Panc1 (cell line): ENCODE results near the gene ACCS. TPM values are rescaled to one million over a fixed set of nuclear protein-coding genes. Genes with fewer than 3 reads are reported as not detected.

ENCODE experiments used
- ATAC-seq: fragments of 200-7000 bp; cut with Tn5 transposase; 2 replicates; pipeline ENCODE4 v1.9.1; 2020; ENCODE audit warnings: mild to moderate bottlenecking, moderate library complexity
- BruUV-seq: library from RNA; stranded (reverse); fragments of 400-500 nt; replicated peaks from 2 replicates; lab custom pipeline; 2021; lab: Mats Ljungman, UMichigan
- CTCF ChIA-PET: fragments of 300-600 bp; sonication (Branson Sonifier 250); formaldehyde crosslinking; loops from one replicate; lab custom pipeline; 2022; ENCODE audit warnings: antibody characterized with exemption; lab: Charles Lee
- POLR2A ChIA-PET: fragments of 300-600 bp; sonication (Branson Sonifier 250); formaldehyde crosslinking; loops from one replicate; lab custom pipeline; 2022; ENCODE audit warnings: antibody characterized with exemption; lab: Charles Lee
- DNase-seq: peaks from one replicate; pipeline ENCODE4 v3.0.0-alpha.2; 2010; ENCODE audit warnings: low read depth, low spot score
- H3K27ac ChIP-seq: 2 replicates; pipeline ENCODE4 v1.5.1; 2011; ENCODE audit warnings: mild to moderate bottlenecking, low read length, inconsistent platforms
- H3K27me3 ChIP-seq: fragments of 200-500 bp; sonication (Bioruptor generic); 2 replicates; pipeline ENCODE4 v1.6.0; 2014; ENCODE audit warnings: low read length, inconsistent platforms; ENCODE audit not compliant: control insufficient read depth, insufficient read depth
- H3K36me3 ChIP-seq: fragments of 200-500 bp; sonication (Bioruptor generic); 2 replicates; pipeline ENCODE4 v1.5.1; 2014; ENCODE audit warnings: inconsistent platforms, mild to moderate bottlenecking, low read length, moderate library complexity; ENCODE audit not compliant: control insufficient read depth, insufficient read depth
- H3K4me1 ChIP-seq: 2 replicates; pipeline ENCODE4 v1.5.1; 2011; ENCODE audit warnings: inconsistent platforms, mild to moderate bottlenecking, low read length, moderate library complexity; ENCODE audit not compliant: control insufficient read depth, insufficient read depth
- H3K4me3 ChIP-seq, 2 experiments: 2 replicates each; pipeline ENCODE4 v1.5.1; 2011 to 2012; ENCODE audit warnings: low read depth in 2 of 2, low read length in 2 of 2, mild to moderate bottlenecking in 2 of 2, inconsistent platforms in 1 of 2, moderate library complexity in 1 of 2
- H3K9me3 ChIP-seq: fragments of 200-500 bp; sonication (Bioruptor generic); 2 replicates; pipeline ENCODE4 v1.5.1; 2014; ENCODE audit warnings: low read depth, mild to moderate bottlenecking, inconsistent platforms, low read length, moderate library complexity; ENCODE audit not compliant: control insufficient read depth, insufficient read depth
- POLR2AphosphoS5 ChIP-seq: IDR thresholded peaks from 2 replicates; pipeline ENCODE4 v1.6.1; 2012; ENCODE audit warnings: mild to moderate bottlenecking, low read depth, low read length, moderate library complexity
- REST ChIP-seq, 2 experiments: IDR thresholded peaks; 2 replicates each; pipeline ENCODE4 v1.6.1; 2011 to 2012; ENCODE audit warnings: low read depth in 2 of 2, control low read depth in 1 of 2, low read length in 1 of 2, mild to moderate bottlenecking in 1 of 2, moderate library complexity in 1 of 2; ENCODE audit not compliant: insufficient read depth in 1 of 2
- SIN3A ChIP-seq: IDR thresholded peaks from 2 replicates; pipeline ENCODE4 v1.6.1; 2012; ENCODE audit warnings: low read depth, mild to moderate bottlenecking, low read length, moderate library complexity, borderline replicate concordance; ENCODE audit not compliant: insufficient read depth
- TCF7L2 ChIP-seq: IDR thresholded peaks from 2 replicates; pipeline ENCODE4 v1.6.1; 2011; ENCODE audit warnings: mild to moderate bottlenecking, low read depth, low read length, inconsistent platforms
- in situ Hi-C: cut with HindIII; loops from 2 replicates; pipeline ENCODE4 v1.10.0; 2016; ENCODE audit warnings: low sequenced_read_pairs, low pct_unique_long_range_greater_than_20kb
- intact Hi-C: fragments of 100-400 bp; cut with micrococcal nuclease; formaldehyde crosslinking; loops from one replicate; pipeline ENCODE4 v1.10.0; 2022; ENCODE audit not compliant: unreplicated experiment
- total RNA-seq: library from RNA; stranded (reverse); gene quantifications from one replicate; pipeline ENCODE4 v1.2.1, GENCODE V29; 2021; ENCODE audit not compliant: unreplicated experiment
- TF ChIP-seq, protein P1 (sequence below): fragments of 450-650 bp; IDR thresholded peaks from 2 replicates; pipeline ENCODE4 v1.5.1; 2017; ENCODE audit warnings: mild to moderate bottlenecking

ACCS gene
- total RNA-seq, 1 experiment from 2014 or later = 38.0 TPM

GRCh38 chr11:44079376-44079775 is 13.3 kb downstream of the ACCS start:
- TF ChIP-seq SIN3A = no peak
- no peak for TF ChIP-seq REST (IDR thresholded peaks at IDR 0.05; ENCODE audit: insufficient read depth in 1 of 2, low read depth in 2 of 2, low read length in 1 of 2)
- no peak for TF ChIP-seq TCF7L2
- TF ChIP-seq, protein P1, sequence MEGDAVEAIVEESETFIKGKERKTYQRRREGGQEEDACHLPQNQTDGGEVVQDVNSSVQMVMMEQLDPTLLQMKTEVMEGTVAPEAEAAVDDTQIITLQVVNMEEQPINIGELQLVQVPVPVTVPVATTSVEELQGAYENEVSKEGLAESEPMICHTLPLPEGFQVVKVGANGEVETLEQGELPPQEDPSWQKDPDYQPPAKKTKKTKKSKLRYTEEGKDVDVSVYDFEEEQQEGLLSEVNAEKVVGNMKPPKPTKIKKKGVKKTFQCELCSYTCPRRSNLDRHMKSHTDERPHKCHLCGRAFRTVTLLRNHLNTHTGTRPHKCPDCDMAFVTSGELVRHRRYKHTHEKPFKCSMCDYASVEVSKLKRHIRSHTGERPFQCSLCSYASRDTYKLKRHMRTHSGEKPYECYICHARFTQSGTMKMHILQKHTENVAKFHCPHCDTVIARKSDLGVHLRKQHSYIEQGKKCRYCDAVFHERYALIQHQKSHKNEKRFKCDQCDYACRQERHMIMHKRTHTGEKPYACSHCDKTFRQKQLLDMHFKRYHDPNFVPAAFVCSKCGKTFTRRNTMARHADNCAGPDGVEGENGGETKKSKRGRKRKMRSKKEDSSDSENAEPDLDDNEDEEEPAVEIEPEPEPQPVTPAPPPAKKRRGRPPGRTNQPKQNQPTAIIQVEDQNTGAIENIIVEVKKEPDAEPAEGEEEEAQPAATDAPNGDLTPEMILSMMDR = no peak
- no peak for TF ChIP-seq POLR2AphosphoS5
- H3K27ac ChIP-seq = no peak overlapping the region
- no peaks in the 10 kb centered on the region for H3K36me3 ChIP-seq
- ATAC-seq (no peak), DNase-seq (no peak)
- BruUV-seq = no TSS peak
- intact Hi-C loops = no loop called here
- no peaks in the 10 kb centered on the region for H3K9me3 ChIP-seq
- no peaks in the 10 kb centered on the region for H3K4me1 ChIP-seq
- no peak overlapping the region for H3K4me3 ChIP-seq
- in situ Hi-C loops = no loop called here
- ChIA-PET CTCF (no interaction called here), POLR2A (no interaction called here)
- no peaks in the 10 kb centered on the region for H3K27me3 ChIP-seq

DNA sequence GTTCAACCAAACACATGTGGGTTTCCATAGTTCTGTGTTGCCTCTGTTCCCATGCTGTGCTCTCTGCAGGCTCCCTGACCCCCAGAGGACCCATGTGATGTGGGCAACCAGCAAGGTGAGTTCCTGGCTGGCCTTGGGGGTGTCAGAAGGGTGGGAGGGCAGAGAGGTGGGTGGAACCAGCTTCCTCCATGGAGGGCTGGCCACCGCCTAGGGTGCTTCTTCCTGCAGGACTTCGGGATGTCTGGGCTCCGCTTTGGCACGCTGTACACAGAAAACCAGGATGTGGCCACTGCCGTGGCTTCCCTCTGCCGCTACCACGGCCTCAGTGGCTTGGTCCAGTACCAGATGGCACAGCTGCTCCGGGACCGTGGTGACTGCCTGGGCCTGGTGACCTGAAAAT is 14.9 kb downstream of the ACCS start:
- H3K36me3 ChIP-seq = no peaks in the 10 kb centered on the region
- H3K27me3 ChIP-seq = no peaks in the 10 kb centered on the region
- ChIA-PET CTCF (interaction anchor here (0.6 kb wide), 1 partner anchor 616 kb away, joined by 5 read pairs; no protein-coding TSS in a partner anchor), POLR2A (no interaction called here)
- no peak for TF ChIP-seq SIN3A
- TF ChIP-seq POLR2AphosphoS5 = no peak
- no peak for TF ChIP-seq REST (IDR thresholded peaks at IDR 0.05; ENCODE audit: insufficient read depth in 1 of 2, low read depth in 2 of 2, low read length in 1 of 2)
- no peak for TF ChIP-seq TCF7L2
- TF ChIP-seq, protein P1 = no peak
- no peak overlapping the region for H3K4me3 ChIP-seq
- no peak for DNase-seq
- in situ Hi-C loops (no loop called here), intact Hi-C loops (no loop called here)
- no peaks in the 10 kb centered on the region for H3K4me1 ChIP-seq
- no TSS peak for BruUV-seq
- ATAC-seq = no peak
- no peak overlapping the region for H3K27ac ChIP-seq
- no peaks in the 10 kb centered on the region for H3K9me3 ChIP-seq
